Muscle layer of colon (tissue), 2 donors: ENCODE data around the gene CLCNKA.
"Not testable (repeated sequence)": the region's sequence is repeated elsewhere in the genome, so short reads cannot be mapped to it uniquely, and the experiment has no call there.

ENCODE experiments used
- H3K27ac ChIP-seq: one replicate; pipeline ENCODE4 v1.7.0; 2013; ENCODE audit warnings: low read depth, mild to moderate bottlenecking, low read length, moderate library complexity
- H3K27me3 ChIP-seq, 2 donors: one replicate each; pipeline ENCODE4 v1.7.0; 2013; ENCODE audit warnings: low read length in 2 of 2, mild to moderate bottlenecking in 2 of 2; ENCODE audit not compliant: insufficient read depth in 2 of 2, control insufficient read depth in 1 of 2
- H3K36me3 ChIP-seq: one replicate; pipeline ENCODE4 v1.7.0; 2013; ENCODE audit warnings: mild to moderate bottlenecking, low read length; ENCODE audit not compliant: insufficient read depth
- H3K4me1 ChIP-seq: one replicate; pipeline ENCODE4 v1.7.0; 2013; ENCODE audit warnings: mild to moderate bottlenecking, low read length; ENCODE audit not compliant: insufficient read depth
- H3K4me3 ChIP-seq, 2 donors: one replicate each; pipeline ENCODE4 v1.7.0; 2013; ENCODE audit warnings: low read length in 2 of 2, low read depth in 1 of 2, mild to moderate bottlenecking in 1 of 2, moderate library complexity in 1 of 2
- H3K9ac ChIP-seq: one replicate; pipeline ENCODE4 v1.7.0; 2013; ENCODE audit warnings: low read length
- H3K9me3 ChIP-seq: one replicate; pipeline ENCODE4 v1.7.0; 2013; ENCODE audit warnings: mild to moderate bottlenecking, low read length
- donor health status: abdominal sarcoma.
- donor health status: Adenocarcinoma of cecum.

Gene CLCNKA

GRCh38 chr1:15989776-15990175 lies 32.1 kb upstream of the CLCNKA start:
- Histone ChIP-seq H3K36me3 (no peaks in the 10 kb centered on the region), H3K4me3 (no peak overlapping the region), H3K27ac (no peak overlapping the region), H3K9me3 (no peaks in the 10 kb centered on the region), H3K4me1 (no peaks in the 10 kb centered on the region), H3K9ac (no peak overlapping the region), H3K27me3 (no peaks in the 10 kb centered on the region)

DNA sequence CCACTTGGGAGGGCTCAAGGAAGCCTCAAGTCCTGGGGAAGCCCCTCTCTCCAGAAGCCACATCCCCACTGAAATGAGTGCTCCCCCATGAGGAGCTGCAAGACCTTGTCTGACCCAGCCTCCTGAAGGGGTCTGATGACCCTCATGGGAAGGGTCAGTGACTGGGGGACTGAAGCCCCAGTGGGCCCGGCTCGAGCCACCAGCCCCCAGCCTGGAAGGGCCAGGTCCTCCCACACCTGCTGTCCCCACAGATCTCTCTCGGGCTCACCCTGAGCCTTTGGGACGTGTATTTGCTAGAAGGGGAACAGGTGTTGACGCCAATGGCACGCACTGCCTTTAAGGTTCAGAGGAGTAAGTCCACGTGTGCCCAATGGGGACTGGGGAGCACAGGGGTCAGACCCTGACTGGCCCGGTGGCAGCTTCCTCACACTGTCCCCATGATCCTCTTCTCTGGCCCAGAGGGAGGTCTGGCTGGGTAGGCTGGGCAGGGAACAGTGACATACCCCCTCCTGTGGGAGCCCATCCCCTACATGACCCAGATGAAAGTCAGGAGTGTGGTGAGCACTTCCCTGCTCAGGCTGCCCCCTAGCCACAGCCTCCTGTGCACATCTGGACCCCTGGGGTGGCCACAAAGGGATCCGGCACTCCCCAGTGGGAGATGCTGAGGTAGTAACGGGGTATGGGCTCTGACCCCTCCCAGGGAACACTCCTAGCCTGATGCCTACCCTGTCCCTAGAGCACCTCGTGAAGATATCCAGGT lies 30.2 kb upstream of the CLCNKA start:
- no peaks in the 10 kb centered on the region for H3K4me1 ChIP-seq
- H3K27ac ChIP-seq, result no peak overlapping the region
- no peak overlapping the region for H3K9ac ChIP-seq
- H3K27me3 ChIP-seq, result no peaks in the 10 kb centered on the region
- H3K4me3 ChIP-seq, result no peak overlapping the region
- H3K36me3 ChIP-seq, result no peaks in the 10 kb centered on the region
- H3K9me3 ChIP-seq, result no peaks in the 10 kb centered on the region

DNA sequence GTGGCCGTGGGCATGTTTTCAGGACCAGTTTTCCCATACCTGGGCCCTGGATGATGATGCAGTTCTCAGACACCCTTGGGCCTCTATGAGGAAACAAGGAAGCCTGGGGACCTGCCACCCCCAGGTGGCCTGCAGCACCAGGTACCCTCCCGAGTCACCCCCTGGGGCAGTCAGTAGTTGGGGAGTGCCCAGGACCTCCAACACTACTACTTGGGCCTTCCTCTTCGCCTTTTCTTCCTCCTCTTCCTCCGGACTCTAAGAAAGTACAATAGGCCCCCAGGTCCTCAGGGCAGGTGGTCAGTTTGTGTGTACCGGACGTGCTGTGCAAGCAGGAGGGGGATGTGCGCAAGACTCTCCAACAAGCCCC lies 29.7 kb upstream of the CLCNKA start:
- H3K9ac ChIP-seq, result no peak overlapping the region
- no peak overlapping the region for H3K27ac ChIP-seq
- H3K4me3 ChIP-seq, result no peak overlapping the region
- H3K4me1 ChIP-seq, result no peaks in the 10 kb centered on the region
- no peaks in the 10 kb centered on the region for H3K27me3 ChIP-seq
- H3K9me3 ChIP-seq, result no peaks in the 10 kb centered on the region
- no peaks in the 10 kb centered on the region for H3K36me3 ChIP-seq

DNA sequence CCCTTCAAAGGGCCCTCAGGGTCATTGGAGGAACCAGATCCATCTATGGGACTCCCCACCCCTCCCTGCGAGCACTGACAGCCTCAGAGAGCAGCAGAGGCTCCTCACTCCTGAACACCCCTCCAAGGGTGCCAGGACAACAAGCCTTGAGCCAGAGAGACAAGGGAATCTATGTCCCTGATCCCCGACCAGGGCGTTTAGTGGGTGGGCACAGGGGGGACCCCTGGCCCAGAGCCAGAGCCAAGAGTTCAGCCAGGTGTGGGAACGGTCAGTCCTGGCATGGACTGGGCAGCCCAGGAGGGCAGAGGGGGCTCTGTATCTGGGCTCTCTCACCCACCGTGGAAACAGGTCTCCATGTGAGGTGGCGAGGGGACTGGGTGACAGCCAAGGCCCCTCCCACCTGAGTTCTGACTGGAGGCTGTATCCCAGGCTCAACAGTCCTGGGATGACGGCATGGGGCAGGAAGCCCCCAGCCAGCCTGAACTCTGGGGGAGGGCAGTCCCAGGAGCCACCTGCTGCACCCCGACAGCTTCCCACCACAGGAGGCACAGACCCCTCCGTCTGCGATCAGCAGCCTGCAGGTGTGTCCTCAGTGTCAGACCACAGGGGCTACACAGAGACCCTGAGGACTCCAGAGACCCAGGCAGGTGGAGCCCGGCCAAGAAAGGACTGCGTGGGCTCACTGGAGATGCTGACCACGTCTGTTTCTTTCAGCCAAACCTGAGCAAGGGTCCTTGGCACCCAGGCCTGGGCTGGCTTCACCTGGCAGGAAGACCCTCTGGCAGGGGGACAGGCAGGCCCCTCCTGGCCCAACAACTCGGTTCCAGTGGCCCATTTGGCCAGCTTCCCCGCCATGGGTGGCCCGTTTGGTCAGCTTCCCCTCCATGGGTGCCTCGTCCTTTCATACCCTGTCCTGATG lies 29.0 kb upstream of the CLCNKA start:
- Histone ChIP-seq H3K4me1 (no peaks in the 10 kb centered on the region), H3K27ac (no peak overlapping the region), H3K36me3 (no peaks in the 10 kb centered on the region), H3K9me3 (no peaks in the 10 kb centered on the region), H3K27me3 (no peaks in the 10 kb centered on the region), H3K9ac (no peak overlapping the region), H3K4me3 (no peak overlapping the region)

DNA sequence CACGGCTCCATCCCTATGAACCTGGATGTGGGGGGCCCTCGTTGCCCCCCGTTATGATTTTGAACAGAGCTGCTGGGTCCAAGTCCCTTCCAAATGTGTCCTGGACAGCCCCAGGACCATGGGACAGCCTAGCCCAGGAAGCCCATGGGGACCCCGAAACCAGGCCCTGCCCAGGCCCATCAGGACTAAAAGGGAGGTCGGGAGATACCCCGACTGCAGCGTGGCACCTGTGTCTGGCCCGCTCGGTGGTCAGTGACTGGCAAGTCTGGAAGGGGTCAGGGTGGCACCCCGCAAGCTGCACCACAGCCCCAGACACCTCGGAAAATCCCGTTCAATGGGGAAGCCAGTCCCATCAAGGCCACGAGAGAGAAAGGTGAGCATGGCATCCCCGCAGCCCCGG lies 28.2 kb upstream of the CLCNKA start:
- Histone ChIP-seq H3K27me3 (no peaks in the 10 kb centered on the region), H3K36me3 (no peaks in the 10 kb centered on the region), H3K4me3 (no peak overlapping the region), H3K9ac (no peak overlapping the region), H3K9me3 (no peaks in the 10 kb centered on the region), H3K4me1 (no peaks in the 10 kb centered on the region), H3K27ac (no peak overlapping the region)

DNA sequence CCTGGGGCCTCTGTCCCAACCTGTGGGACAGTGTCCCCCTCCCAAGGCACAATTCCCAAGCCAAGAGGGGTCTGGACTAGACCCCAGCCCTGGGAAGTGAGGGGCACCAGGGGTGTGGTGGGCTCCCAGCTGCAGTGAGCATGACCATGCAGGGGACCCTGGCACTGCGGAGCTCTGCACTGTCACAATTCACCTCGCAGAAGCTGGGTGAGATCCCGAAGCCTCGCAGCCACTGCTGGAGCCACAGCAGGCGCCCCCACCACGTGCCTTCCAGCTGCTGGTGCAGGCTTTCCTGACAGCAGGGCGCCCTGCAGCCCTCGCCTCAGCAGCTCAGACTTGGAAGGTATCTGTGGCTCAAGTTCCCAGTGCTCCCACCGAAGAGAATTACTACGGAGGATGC lies 27.8 kb upstream of the CLCNKA start:
- no peak overlapping the region for H3K27ac ChIP-seq
- H3K4me3 ChIP-seq, result no peak overlapping the region
- H3K27me3 ChIP-seq, result no peaks in the 10 kb centered on the region
- H3K9me3 ChIP-seq, result no peaks in the 10 kb centered on the region
- H3K4me1 ChIP-seq, result no peaks in the 10 kb centered on the region
- no peak overlapping the region for H3K9ac ChIP-seq
- no peaks in the 10 kb centered on the region for H3K36me3 ChIP-seq

DNA sequence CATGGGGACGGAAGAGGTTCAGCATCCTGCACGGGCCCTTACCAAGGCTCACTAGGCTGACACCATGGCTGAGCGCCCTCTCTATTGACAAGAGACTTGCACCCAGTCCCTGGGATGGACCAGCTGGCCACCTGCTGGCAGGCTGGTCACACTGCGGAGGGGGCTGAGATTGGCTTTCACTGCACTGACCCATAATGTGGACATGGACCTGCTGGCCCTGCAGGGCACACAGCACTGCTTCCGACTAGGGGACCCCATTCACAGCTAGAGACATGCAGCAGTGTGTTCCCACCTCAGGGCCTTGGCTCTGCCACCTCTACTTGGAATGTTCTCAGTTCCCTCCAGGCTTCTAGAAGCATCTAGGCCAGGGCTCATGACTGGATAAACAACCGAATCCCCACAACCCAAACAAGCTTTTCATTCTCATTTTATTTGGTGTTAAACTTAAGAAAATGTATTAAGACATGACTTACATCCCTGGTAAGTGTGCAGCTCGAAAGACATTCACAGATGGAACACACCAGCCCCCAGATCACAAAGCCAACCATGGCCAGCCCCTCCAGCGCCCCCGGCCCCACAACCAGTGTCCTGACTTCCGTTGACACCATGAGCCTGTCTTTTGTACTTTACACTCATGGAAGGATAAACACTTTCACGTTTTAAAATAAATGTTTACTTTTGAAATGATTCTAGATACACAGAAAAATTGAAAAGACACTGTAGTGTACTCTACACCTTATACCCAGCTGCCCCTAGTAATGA lies 27.1 kb upstream of the CLCNKA start:
- H3K9me3 ChIP-seq, result no peaks in the 10 kb centered on the region
- no peaks in the 10 kb centered on the region for H3K27me3 ChIP-seq
- no peaks in the 10 kb centered on the region for H3K4me1 ChIP-seq
- no peak overlapping the region for H3K4me3 ChIP-seq
- H3K9ac ChIP-seq, result no peak overlapping the region
- H3K36me3 ChIP-seq, result no peaks in the 10 kb centered on the region
- no peak overlapping the region for H3K27ac ChIP-seq

GRCh38 chr1:15997076-15997585 lies 24.7 kb upstream of the CLCNKA start:
- Histone ChIP-seq H3K36me3 (no peaks in the 10 kb centered on the region), H3K4me1 (no peaks in the 10 kb centered on the region), H3K27ac (no peak overlapping the region), H3K9me3 (no peaks in the 10 kb centered on the region), H3K4me3 (no peak overlapping the region), H3K27me3 (no peaks in the 10 kb centered on the region), H3K9ac (no peak overlapping the region)

GRCh38 chr1:15997637-15998280 lies 24.1 kb upstream of the CLCNKA start:
- no peaks in the 10 kb centered on the region for H3K36me3 ChIP-seq
- H3K4me3 ChIP-seq, result no peak overlapping the region
- H3K9ac ChIP-seq, result no peak overlapping the region
- H3K9me3 ChIP-seq, result no peaks in the 10 kb centered on the region
- H3K27me3 ChIP-seq, result no peaks in the 10 kb centered on the region
- no peaks in the 10 kb centered on the region for H3K4me1 ChIP-seq
- no peak overlapping the region for H3K27ac ChIP-seq

DNA sequence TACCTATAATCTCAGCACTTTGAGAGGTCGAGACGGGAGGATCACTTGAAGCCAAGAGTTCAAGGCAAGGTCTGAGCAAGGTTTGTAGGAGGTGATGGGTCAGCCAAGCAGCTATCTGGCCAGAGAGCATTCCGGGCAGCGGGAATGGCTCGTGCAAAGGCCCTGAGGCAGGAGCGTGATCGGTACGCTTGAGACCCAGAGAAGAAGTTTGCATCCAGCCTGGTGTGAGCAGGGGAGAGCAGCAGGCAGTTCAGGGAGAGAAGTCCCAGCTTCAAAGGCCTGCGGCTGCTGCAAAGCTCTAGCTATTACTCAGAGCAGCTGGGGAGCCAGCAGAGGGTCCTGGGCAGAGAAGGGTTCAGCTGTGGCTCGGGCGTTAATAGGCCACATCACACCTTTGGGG lies 22.9 kb upstream of the CLCNKA start:
- no peak overlapping the region for H3K27ac ChIP-seq
- H3K27me3 ChIP-seq, result no peaks in the 10 kb centered on the region
- H3K36me3 ChIP-seq, result no peaks in the 10 kb centered on the region
- no peaks in the 10 kb centered on the region for H3K9me3 ChIP-seq
- no peak overlapping the region for H3K9ac ChIP-seq
- H3K4me1 ChIP-seq, result no peaks in the 10 kb centered on the region
- H3K4me3 ChIP-seq, result no peak overlapping the region

DNA sequence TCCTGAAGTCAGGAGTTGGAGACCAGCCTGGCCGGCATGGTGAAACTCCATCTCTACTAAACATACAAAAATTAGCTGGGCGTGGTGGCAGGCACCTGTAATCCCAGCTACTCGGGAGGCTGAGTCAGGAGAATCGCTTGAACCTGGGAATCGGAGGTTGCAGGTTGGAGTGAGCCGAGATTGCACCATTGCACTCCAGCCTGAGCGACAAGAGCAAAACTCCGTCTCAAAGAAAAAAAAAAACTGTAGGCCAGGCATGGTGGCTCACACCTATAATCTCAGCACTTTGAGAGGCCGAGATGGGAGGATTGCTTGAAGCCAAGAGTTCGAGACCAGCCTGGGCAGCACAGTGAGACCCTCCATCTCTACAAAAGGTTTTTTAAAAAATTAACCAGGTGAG lies 20.6 kb upstream of the CLCNKA start:
- not testable (repeated sequence) for H3K9ac ChIP-seq, H3K27ac ChIP-seq, H3K4me1 ChIP-seq, H3K27me3 ChIP-seq, H3K9me3 ChIP-seq, H3K4me3 ChIP-seq, H3K36me3 ChIP-seq
